DMS53 treated with DMSO at 0.1 percent for 48 hours (cell line): ENCODE measurements around the gene SLAMF1.
A peak's percentile ranks its signal among the peaks of the same experiment; 100 is the strongest.
"Not testable (repeated sequence)": the region's sequence is repeated elsewhere in the genome, so short reads cannot be mapped to it uniquely, and the experiment has no call there.

Experiments
- DNase-seq: peaks from one replicate; lab custom pipeline; 2025; ENCODE audit not compliant: unreplicated experiment; lab: John Stamatoyannopoulos, UW

SLAMF1 gene

DNA sequence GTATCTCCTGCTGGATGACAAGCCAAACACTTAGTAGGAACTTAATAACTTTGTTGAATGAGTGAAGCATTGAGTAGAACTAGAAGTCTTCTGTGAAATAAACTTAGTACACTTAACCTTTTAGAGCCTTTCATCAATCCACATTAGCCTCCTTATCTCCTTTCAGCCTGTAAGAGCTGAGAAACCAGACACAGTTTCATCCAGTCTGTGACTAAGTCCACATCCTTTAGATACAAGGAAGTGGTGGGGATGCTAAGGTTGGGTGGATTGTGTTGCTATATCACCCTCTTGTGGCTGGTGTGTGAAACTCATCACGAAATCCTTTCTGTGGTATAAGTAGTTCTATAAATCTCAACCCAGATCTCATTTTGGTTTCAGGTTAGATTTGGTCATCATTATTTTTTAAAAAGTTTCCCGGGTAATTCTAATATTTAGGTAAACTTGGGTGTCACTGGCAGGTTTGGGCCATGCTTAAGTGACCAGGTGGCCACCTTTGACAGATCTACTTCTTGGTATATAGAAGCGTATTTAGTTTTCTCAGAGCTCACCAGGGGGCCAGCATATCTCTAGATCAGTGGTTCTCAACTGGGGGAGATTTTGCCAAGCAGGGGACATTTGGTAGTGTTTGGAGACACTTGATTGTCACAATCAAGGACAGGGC, 39.7 kb downstream of the SLAMF1 start:
- DNase-seq: peak; percentile 76

- DNase-seq: no peak
Observed at GRCh38 chr1:160606611-160607010, 40.2 kb downstream of the SLAMF1 start.

DNA sequence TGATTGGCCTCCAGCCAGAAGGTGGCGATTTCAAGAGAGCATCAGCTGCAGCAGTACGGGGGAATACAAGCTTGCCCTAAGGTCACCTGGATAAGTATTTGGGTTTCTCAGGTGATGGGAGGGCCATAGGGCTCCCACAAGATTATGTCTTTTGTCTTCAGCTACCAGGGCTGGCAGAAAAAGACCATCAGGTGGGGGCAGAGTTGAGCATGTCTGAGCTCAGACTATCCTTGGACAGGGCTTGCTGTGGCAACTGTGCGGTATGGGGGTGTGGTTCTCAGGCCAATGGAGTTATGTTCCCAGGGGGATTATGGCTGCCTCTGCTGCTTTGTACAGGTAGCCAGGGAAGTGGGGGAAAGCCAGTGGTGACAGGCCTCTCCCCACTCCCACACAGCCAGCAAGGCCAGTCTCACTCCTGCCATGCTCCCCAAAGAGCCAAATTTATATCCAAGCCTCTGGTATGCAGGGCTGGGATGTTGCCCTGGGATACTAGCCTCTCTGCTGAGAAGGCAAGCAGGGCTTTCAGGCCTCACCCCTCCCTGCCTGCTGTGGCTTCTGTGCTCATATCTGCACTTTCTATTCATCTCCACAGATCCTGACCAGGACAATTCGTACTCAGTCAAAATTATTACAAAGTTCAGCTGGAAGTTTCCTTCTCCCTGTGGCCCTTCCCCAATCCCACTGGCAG, 40.9 kb downstream of the SLAMF1 start:
- DNase-seq: no peak

DNA sequence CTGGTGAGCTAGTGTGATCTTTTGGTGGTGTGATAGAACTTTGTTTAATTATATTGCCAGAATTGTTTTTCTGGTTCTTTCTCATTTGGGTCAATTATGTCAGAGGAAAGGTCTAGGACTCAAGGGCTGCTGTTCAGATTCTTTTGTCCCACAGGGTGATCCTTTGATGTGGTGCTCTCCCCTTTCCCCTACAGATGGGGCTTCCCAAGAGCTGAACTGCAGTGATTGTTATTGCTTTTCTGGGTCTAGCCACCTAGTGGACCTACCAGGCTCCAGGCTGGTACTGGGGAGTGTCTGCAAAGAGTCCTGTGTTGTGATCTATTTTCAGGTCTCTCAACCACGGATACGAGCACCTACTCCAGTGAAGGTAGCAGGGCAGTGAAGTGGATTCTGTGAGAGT, 41.6 kb downstream of the SLAMF1 start:
- no peak for DNase-seq

- no peak for DNase-seq
Observed at GRCh38 chr1:160597705-160598104, 49.1 kb downstream of the SLAMF1 start.

DNA sequence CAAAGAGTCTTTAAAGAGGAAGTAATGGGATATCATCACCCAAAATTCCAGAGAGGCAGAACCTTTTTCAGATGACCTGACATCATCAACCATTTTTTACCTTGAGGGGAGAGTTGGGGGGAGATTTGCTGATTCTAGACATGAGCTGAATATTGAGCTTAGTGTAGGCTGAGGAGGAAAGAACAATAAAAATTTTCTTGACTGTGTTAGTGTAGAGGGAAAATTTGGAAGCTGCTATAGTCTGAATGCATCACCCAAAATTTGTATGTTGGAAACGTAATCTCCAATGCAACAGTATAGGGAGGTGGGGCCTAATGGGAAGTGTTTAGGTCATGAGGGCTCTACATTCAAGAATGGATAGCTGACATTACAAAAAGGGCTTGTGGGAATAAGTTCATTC, 49.8 kb downstream of the SLAMF1 start:
- DNase-seq: no peak

DNA sequence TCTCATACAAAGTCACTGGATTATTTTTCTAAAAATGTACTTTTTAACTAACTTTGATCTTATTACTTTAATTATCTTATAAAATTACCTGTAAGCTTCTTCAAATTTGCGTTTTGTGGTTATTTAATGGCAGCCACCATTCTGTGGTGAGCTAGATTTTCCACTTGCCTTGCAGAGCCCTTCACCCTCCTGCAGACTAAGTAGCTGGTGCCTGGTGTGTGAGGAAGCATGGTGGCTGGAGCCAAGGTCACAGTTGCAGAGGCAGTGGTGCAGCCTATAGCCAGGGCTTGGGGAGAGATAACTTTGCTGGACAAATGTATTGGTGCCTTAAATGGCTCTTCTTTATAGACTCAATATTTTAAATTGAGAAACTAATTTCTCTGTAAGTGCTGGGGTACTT, 56.4 kb downstream of the SLAMF1 start:
- no peak for DNase-seq

GRCh38 chr1:160588468-160588867, 58.4 kb downstream of the SLAMF1 start:
- no peak for DNase-seq

GRCh38 chr1:160584784-160585183, 62.1 kb downstream of the SLAMF1 start:
- no peak for DNase-seq

DNA sequence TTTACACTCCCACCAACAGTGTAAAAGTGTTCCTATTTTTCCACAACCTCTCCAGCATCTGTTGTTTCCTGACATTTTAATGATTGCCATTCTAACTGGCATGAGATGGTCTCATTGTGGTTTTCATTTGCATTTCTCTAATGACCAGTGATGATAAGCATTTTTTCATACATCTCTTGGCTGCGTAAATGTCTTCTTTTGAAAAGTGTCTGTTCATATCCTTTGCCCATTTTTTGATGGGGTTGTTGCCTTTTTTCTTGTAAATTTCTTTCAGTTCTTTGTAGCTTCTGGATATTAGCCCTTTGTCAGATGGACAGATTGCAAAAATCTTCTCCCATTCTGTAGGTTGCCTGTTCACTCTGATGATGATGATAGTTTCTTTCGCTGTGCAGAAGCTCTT, 63.9 kb downstream of the SLAMF1 start:
- not testable (repeated sequence) for DNase-seq

DNA sequence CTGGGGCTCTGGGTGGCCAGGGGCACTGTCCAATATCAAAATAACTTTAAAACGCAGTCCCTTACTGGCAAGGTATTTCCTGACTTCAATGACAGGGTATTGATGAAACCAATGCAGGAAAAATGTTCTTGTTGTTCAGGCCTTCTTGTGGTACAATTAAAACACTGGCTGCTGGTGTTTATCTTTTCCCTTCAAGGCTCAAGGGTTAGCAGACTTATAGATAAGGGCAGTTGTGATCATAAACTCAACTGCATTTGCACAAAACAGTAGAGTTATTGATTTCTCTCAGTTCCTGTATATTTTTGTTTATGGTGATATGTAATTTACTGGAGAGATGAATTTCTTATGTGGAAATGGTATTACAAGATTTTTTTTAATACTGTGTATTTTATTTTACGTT, 64.9 kb downstream of the SLAMF1 start:
- DNase-seq: no peak

DNA sequence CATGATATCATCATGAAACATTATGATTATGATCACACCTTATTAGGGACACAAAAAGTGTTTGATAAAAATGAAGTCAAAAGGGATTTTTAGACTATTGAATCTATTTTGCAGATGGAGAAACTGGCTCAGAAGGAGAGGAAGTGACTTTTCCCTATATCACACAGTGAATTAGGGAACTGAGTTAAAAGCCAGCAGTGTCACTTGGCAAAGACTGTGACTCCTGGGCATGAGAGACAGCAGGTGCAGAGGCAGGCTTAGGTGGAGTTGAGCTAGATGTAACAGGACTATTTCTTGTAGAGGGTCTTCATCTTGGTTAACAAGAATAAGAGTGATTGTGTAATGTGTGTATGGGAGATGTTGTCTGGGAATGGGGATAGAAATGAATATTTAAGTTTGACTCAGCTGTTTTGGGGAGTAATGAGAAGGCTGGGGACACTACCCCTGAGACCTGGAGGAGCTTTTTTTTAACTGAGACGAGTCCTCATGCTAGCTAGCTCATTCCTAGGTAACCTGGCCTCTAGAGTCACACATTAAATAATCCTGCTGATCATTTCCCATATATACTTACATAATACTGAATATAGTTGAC, 66.5 kb downstream of the SLAMF1 start:
- DNase-seq: no peak

DNA sequence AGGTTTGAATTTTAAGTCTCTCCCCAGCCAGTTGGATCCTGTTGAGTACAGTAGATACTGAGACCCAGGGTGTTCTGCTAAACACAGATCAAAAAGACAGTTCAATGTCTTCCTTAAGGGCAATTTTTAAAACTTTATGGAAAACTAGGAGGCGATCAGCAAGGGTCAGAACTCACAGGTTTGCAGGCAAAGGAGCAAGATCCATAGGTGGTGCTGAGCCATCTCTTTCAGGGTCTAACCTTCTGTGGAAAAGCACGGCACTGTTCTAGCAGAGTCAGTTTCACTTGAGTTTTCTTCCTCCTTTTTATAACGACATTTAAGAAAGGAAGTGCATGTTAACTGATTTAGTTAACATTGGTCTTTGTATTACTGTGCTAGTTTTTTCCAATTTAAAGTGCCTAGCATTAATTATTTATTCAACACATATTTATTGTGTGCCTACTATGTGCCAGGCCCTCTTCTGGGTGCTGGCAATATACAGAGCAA, 67.6 kb downstream of the SLAMF1 start, which contains the start of gene CD84:
Gene CD84, minus strand, starts transcription at position 281 of the 486 bp plus-strand sequence. Its CDS starts 59 bp downstream, at position 222.
- no peak for DNase-seq

DNA sequence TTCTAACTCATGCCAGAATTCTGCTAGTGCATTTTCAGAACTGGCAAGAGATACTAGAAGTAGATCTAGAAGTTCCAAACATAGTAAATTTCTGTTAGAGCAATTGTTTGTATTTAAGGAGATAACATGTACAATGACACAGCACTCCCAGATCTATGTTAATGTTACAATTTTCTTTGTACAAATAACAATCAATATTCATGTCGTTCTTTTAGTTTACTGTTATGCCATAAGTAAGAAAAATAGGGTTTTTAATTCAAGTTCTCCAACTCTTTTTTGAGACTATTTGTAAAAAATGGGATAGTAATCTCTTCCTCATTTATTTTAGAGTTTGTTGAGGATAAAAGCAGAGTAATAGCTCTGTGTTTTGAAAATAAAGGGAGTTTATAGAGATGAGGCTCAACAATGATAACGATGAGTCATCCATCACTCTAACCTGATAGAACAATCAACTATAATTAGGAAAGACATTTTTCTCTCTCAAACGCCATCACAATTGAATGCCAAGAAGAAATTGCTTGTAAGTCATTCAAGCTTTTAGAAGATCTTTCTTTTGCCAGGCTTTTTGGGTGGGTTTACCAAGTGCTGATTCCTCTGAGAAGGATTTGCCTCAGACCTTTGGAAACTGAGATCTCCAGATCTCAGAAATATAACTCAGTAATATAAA, 68.2 kb downstream of the SLAMF1 start:
- no peak for DNase-seq

- no peak for DNase-seq
Observed at GRCh38 chr1:160578175-160578524, 68.7 kb downstream of the SLAMF1 start.

DNA sequence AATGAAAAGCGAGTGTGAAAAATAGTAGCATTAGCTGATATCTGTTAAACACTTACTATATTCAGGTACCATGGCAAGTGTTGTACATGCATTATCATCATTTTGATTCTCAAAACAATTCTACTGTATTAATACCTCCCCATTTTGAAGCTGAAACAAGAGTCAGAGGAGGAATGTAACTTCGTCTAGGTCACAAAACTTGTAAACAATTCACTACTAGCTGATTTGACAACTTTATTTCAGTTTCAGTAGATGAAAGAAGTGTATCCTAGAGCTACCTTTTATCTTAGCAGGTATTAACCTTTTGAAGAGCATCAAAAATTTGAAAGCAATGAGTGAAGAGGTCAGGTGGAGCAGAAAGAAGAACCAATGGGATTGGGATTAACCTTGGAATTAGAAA, 69.2 kb downstream of the SLAMF1 start:
- DNase-seq: no peak

GRCh38 chr1:160576884-160577283, 70.0 kb downstream of the SLAMF1 start:
- DNase-seq: no peak

DNA sequence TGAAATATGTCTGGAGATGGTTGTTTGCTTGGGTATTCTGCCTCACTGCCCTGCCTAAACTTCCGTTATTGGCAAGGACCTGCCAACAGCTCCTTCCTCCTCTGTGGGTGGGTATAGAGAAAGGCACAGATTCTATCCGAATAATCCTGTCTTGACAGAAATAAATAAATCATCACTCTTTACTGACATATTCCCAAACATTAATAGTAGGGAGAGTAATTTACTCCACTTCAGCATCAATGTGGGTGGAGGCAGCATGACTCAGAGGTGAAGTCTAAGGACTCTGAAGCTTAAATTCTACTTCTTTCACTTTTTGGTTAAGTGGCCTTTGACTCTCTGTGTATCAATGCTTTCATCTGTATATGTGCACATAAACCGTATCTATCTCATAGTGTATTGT, 70.5 kb downstream of the SLAMF1 start:
- no peak for DNase-seq

- no peak for DNase-seq
Observed at GRCh38 chr1:160575112-160575664, 71.7 kb downstream of the SLAMF1 start.

DNA sequence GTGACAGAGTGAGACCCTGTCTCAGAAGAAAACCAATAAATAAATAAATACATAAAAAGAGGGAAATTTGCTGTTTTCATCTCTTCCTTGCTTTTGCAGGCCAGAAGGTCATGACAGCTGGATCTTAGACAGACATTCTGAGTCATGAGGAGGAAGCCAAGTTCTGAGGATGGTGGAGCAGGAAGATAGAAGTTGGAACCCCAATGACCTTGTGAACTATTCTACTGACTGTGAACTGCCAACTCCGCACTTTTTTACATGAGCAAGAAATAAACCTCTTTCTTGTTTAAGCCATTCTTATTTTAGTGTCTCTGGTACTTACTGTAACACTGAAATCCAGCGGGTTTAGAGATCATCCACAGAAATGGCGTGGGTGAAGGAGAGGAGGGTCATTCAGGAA, 76.0 kb downstream of the SLAMF1 start:
- DNase-seq: no peak

- DNase-seq: no peak
Observed at GRCh38 chr1:160569806-160570205, 77.0 kb downstream of the SLAMF1 start.
